Ovary (tissue), 9 donors: ENCODE measurements around the gene RAET1L. TPM values are rescaled to one million over a fixed set of nuclear protein-coding genes. Genes with fewer than 3 reads are reported as not detected.
"Not testable (repeated sequence)": the region's sequence is repeated elsewhere in the genome, so short reads cannot be mapped to it uniquely, and the experiment has no call there.

Source experiments
- DNase-seq, 5 donors: peaks; one replicate each; pipeline ENCODE4 v3.0.0-alpha.2; 2019 to 2020
- H3K27ac ChIP-seq, 2 donors: fragments of 200-600 bp; one replicate each; pipeline versions ENCODE4 v1.5.1 to v1.8.0; 2019 to 2022
- H3K27me3 ChIP-seq: fragments of 200-600 bp; one replicate; pipeline ENCODE4 v1.8.0; 2022
- H3K36me3 ChIP-seq: fragments of 200-600 bp; sonication (generic); one replicate; pipeline ENCODE4 v1.5.1; 2019
- H3K4me1 ChIP-seq: one replicate; pipeline ENCODE4 v1.8.1; 2013; ENCODE audit warnings: mild to moderate bottlenecking, moderate library complexity; ENCODE audit not compliant: insufficient read depth
- H3K4me3 ChIP-seq: fragments of 200-600 bp; sonication (generic); one replicate; pipeline ENCODE4 v1.5.1; 2017
- H3K9me3 ChIP-seq, 2 donors: fragments of 200-600 bp in 1 of 2; sonication (generic) in 1 of 2; one replicate each; pipeline versions ENCODE4 v1.5.1 to v1.8.1; 2013 to 2019; ENCODE audit warnings: mild to moderate bottlenecking in 1 of 2, moderate library complexity in 1 of 2
- CTCF ChIP-seq, 3 donors: fragments of 450-650 bp in 2 of 3; fragments of 200-600 bp in 1 of 3; IDR thresholded peaks; one replicate each; pipeline versions ENCODE4 v1.5.1 to v1.8.0; 2016 to 2022; ENCODE audit warnings: antibody characterized with exemption in 3 of 3, mild to moderate bottlenecking in 1 of 3
- EP300 ChIP-seq: sonication (generic); formaldehyde crosslinking; IDR thresholded peaks from one replicate; pipeline ENCODE4 v1.6.1; 2017; ENCODE audit warnings: antibody characterized with exemption
- POLR2A ChIP-seq: fragments of 450-650 bp; IDR thresholded peaks from one replicate; pipeline ENCODE4 v1.6.1; 2017; ENCODE audit warnings: antibody characterized with exemption, mild to moderate bottlenecking, moderate library complexity
- WGBS, 3 donors: extraction: QIAGEN DNeasy Blood & Tissue Kit in 1 of 3; methylation state at CpG; one replicate each; pipeline versions ENCODE4 v1.1.5 to v1.1.7; 2013 to 2017; 5-methylcytosine and 5-hydroxymethylcytosine counted together
- intact Hi-C, 4 donors: fragments of 100-400 bp; cut with DNase I; formaldehyde crosslinking; loops; one replicate each; pipeline versions ENCODE4 v1.11.0 to v1.15.1; 2022 to 2023
- polyA plus RNA-seq, 2 donors: library from polyadenylated mRNA; stranded (reverse); fragments of 200-250 nt in 1 of 2; fragments of 350-450 nt in 1 of 2; fragmentation: Illumina TruSeq in 1 of 2; extraction: RNeasy Lipid Tissue Mini Kit (QIAGEN cat#74804) in 1 of 2; gene quantifications; one replicate each; pipeline ENCODE4 v1.2.3, GENCODE V29; 2013 to 2014
- total RNA-seq, 7 donors: library from RNA; depleted of rRNA in 2 of 7; stranded (reverse); fragments of >200 nt in 2 of 7; fragmentation: NEBNext Ultra II Directional in 3 of 7; extraction: Animal tissue kit (Norgen Biotek cat#: 25700) in 3 of 7; gene quantifications; one replicate each; pipeline versions ENCODE4 v1.1.0 to v1.2.4, GENCODE V29; 2016 to 2023
- donor health status: DM: no; HTN: no; CAD: no; lungs with moderate emphysema.
- donor health status: DM: no; HTN: no; CAD: no.
- donor health status: Bipolar disorder and iron deficiency.
- donor health status: DM: yes; HTN: yes; CAD: no.
- donor health status: DM: no; HTN: no; CAD: no.
- donor health status: DM: yes; HTN: yes; CAD: no.

RAET1L gene
- total and polyA plus RNA-seq, 9 donors: not detected

GRCh38 chr6:149969635-149970034, 55.7 kb downstream of the RAET1L start:
- no peak for DNase-seq
- 71 to 90% (median 73%) methylated on average over 2 of the region's 2 CpGs for WGBS, 3 donors
- Histone ChIP-seq H3K27me3 (no peaks in the 10 kb centered on the region), H3K4me3 (no peak overlapping the region), H3K36me3 (no peaks in the 10 kb centered on the region), H3K9me3 (no peaks in the 10 kb centered on the region), H3K27ac (no peak overlapping the region), H3K4me1 (peaks cover 4% of the 10 kb centered on the region)
- intact Hi-C loops: no loop called here
- TF ChIP-seq CTCF (IDR thresholded peaks at IDR 0.05): no peak
- no peak for TF ChIP-seq EP300
- no peak for TF ChIP-seq POLR2A

- H3K4me1 ChIP-seq, H3K27ac ChIP-seq, H3K9me3 ChIP-seq, DNase-seq, H3K27me3 ChIP-seq, H3K4me3 ChIP-seq, H3K36me3 ChIP-seq, intact Hi-C loops: not testable (repeated sequence)
- 82 to 84% (median 83%) methylated on average over 2 of the region's 2 CpGs for WGBS, 3 donors
Measured at GRCh38 chr6:149968909-149969308, 56.4 kb downstream of the RAET1L start.

Other genes starting within 250 kb of the RAET1L start
- 10 to 100 TPM; 26.2 to 48.2 (median 37.5) TPM for gene LRP11, start 161.2 kb downstream of the RAET1L start, total RNA-seq
- 10 to 100 TPM; 21.8 to 45.2 TPM for gene LRP11, start 161.2 kb downstream of the RAET1L start, polyA plus RNA-seq
- gene RAET1E, start 127.4 kb downstream of the RAET1L start, total RNA-seq: under 1 TPM in 4 of 7 donors, not detected in 3; 0.18 to 0.69 (median 0.29) TPM
- under 1 TPM; 0.11 to 0.23 TPM for gene RAET1E, start 127.4 kb downstream of the RAET1L start, polyA plus RNA-seq
- gene RAET1G, start 102.4 kb downstream of the RAET1L start, total RNA-seq: 1 to 10 TPM in 1 of 7 donors, under 1 TPM in 5, not detected in 1; 0.42 to 1.1 (median 0.64) TPM
- gene RAET1G, start 102.4 kb downstream of the RAET1L start, polyA plus RNA-seq: 1 to 10 TPM in 1 of 2 donors, under 1 TPM in 1; 0.86 to 1.5 TPM
- under 1 TPM in 1 of 7 donors, not detected in 6; 0.23 TPM for gene ULBP2, start 83.5 kb downstream of the RAET1L start, total RNA-seq
- gene ULBP2, start 83.5 kb downstream of the RAET1L start, polyA plus RNA-seq: 1 to 10 TPM in 1 of 2 donors, under 1 TPM in 1; 0.08 to 3.6 TPM
- gene ULBP1, start 61.6 kb downstream of the RAET1L start, total RNA-seq: 1 to 10 TPM in 1 of 7 donors, under 1 TPM in 3, not detected in 3; 0.08 to 1.2 (median 0.09) TPM
- 1 to 10 TPM in 1 of 2 donors, under 1 TPM in 1; 0.02 to 7.7 TPM for gene ULBP1, start 61.6 kb downstream of the RAET1L start, polyA plus RNA-seq
- gene ULBP3, start 43.6 kb upstream of the RAET1L start, total RNA-seq: 1 to 10 TPM in 3 of 7 donors, under 1 TPM in 2, not detected in 2; 0.66 to 2.5 (median 1.6) TPM
- gene ULBP3, start 43.6 kb upstream of the RAET1L start, polyA plus RNA-seq: 1 to 10 TPM; 1.0 to 2.3 TPM
- 1 to 10 TPM in 1 of 7 donors, under 1 TPM in 4, not detected in 2; 0.12 to 8.6 (median 0.74) TPM for gene PPP1R14C, start 117.5 kb upstream of the RAET1L start, total RNA-seq
- gene PPP1R14C, start 117.5 kb upstream of the RAET1L start, polyA plus RNA-seq: under 1 TPM; 0.17 to 0.30 TPM